Measurements from ENCODE around the gene IL1RAPL1.

Gene IL1RAPL1

GRCh38 chrX:28659269-28659668, 72.0 kb downstream of the IL1RAPL1 start:
- peak; percentile 40 for TF ChIP-seq CTCF (IDR thresholded peaks at IDR 0.05)
- TF ChIP-seq ZFX (IDR thresholded peaks at IDR 0.05; ENCODE audit: borderline replicate concordance): no peak
- H3K27ac ChIP-seq: no peak overlapping the region

- TF ChIP-seq ZFX (IDR thresholded peaks at IDR 0.05; ENCODE audit: borderline replicate concordance) (no peak), CTCF (IDR thresholded peaks at IDR 0.05) (no peak)
- no peak overlapping the region for H3K27ac ChIP-seq
Measured at GRCh38 chrX:28665778-28666177, 78.5 kb downstream of the IL1RAPL1 start.

- H3K27ac ChIP-seq: no peak overlapping the region
- no peak for TF ChIP-seq ZFX (IDR thresholded peaks at IDR 0.05; ENCODE audit: borderline replicate concordance)
- no peak for TF ChIP-seq CTCF (IDR thresholded peaks at IDR 0.05)
Measured at GRCh38 chrX:28668303-28668702, 81.1 kb downstream of the IL1RAPL1 start.

GRCh38 chrX:28668957-28669356, 81.7 kb downstream of the IL1RAPL1 start:
- TF ChIP-seq ZFX (IDR thresholded peaks at IDR 0.05; ENCODE audit: borderline replicate concordance): no peak
- no peak for TF ChIP-seq CTCF (IDR thresholded peaks at IDR 0.05)
- H3K27ac ChIP-seq: no peak overlapping the region

- TF ChIP-seq CTCF (IDR thresholded peaks at IDR 0.05) (no peak), ZFX (IDR thresholded peaks at IDR 0.05; ENCODE audit: borderline replicate concordance) (no peak)
- no peak overlapping the region for H3K27ac ChIP-seq
Measured at GRCh38 chrX:28670074-28670473, 82.8 kb downstream of the IL1RAPL1 start.

- H3K27ac ChIP-seq: no peak overlapping the region
- TF ChIP-seq ZFX (IDR thresholded peaks at IDR 0.05; ENCODE audit: borderline replicate concordance): no peak
- TF ChIP-seq CTCF (IDR thresholded peaks at IDR 0.05): no peak
Measured at GRCh38 chrX:28675173-28675572, 87.9 kb downstream of the IL1RAPL1 start.

GRCh38 chrX:28693101-28693500, 105.9 kb downstream of the IL1RAPL1 start:
- no peak for TF ChIP-seq ZFX (IDR thresholded peaks at IDR 0.05; ENCODE audit: borderline replicate concordance)
- H3K27ac ChIP-seq: no peak overlapping the region

- H3K27ac ChIP-seq: no peak overlapping the region
- TF ChIP-seq ZFX (IDR thresholded peaks at IDR 0.05; ENCODE audit: borderline replicate concordance) (no peak), CTCF (IDR thresholded peaks at IDR 0.05) (no peak)
Measured at GRCh38 chrX:28697732-28698131, 110.5 kb downstream of the IL1RAPL1 start.
